ENCODE measurements around the gene LRRC23. TPM values are rescaled to one million over a fixed set of nuclear protein-coding genes. Genes with fewer than 3 reads are reported as not detected.

LRRC23 gene
- total and polyA plus RNA-seq, 9 of the 15 experiments (the other 6 are each of a cell fraction or from before 2014, with no cell fraction given), result 2.2 to 7.0 (median 3.0) TPM

- TF ChIP-seq TSHZ1 (CRISPR knock-in tag; IDR thresholded peaks at IDR 0.05) (no peak), CREM (IDR thresholded peaks at IDR 0.05; ENCODE audit: low read depth) (peak; percentile 85), L3MBTL2 (IDR thresholded peaks at IDR 0.05) (peak; percentile 18; the same call in 1 of the 2 replicates), ZNF23 (CRISPR knock-in tag; IDR thresholded peaks at IDR 0.05) (no peak), EP400 (IDR thresholded peaks at IDR 0.05) (0 out of 2 replicates have a peak, but pooled peaks have one; percentile 24), ZNF431 (CRISPR knock-in tag; IDR thresholded peaks at IDR 0.05) (no peak), ZNF696 (CRISPR knock-in tag; conservative IDR thresholded peaks at IDR 0.05) (no peak), TCF7 (IDR thresholded peaks at IDR 0.05; ENCODE audit: borderline replicate concordance) (no peak), ELF1 (tag; IDR thresholded peaks at IDR 0.05) (peak; percentile 47; the same call in 1 of the 2 replicates), ZNF778 (CRISPR knock-in tag; IDR thresholded peaks at IDR 0.05) (no peak), CAMTA2 (CRISPR knock-in tag; conservative IDR thresholded peaks at IDR 0.05) (no peak), PKNOX1 (IDR thresholded peaks at IDR 0.05) (no peak), GABPB2 (CRISPR knock-in tag; conservative IDR thresholded peaks at IDR 0.05) (no peak), DACH1 (IDR thresholded peaks at IDR 0.05; ENCODE audit: partially characterized antibody) (no peak), ELF4 (CRISPR knock-in tag; IDR thresholded peaks at IDR 0.05) (no peak), ERF (CRISPR knock-in tag; IDR thresholded peaks at IDR 0.05) (no peak), HOXB6 (CRISPR knock-in tag; IDR thresholded peaks at IDR 0.05; ENCODE audit: borderline replicate concordance) (no peak), PTRF (tag; IDR thresholded peaks at IDR 0.05) (no peak), SNAPC5 (CRISPR knock-in tag; IDR thresholded peaks at IDR 0.05) (no peak), EGR1 (conservative IDR thresholded peaks at IDR 0.05) (0 out of 2 replicates have a peak, but pooled peaks have one; percentile 11), GABPA (tag; conservative IDR thresholded peaks at IDR 0.05; ENCODE audit: low read depth) (no peak), NONO (IDR thresholded peaks at IDR 0.05; ENCODE audit: low read depth in 2 of 2, low read length in 1 of 2) (no peak), CCNT2 (IDR thresholded peaks at IDR 0.05; ENCODE audit: borderline replicate concordance, extremely low read depth, insufficient read length, low read depth, low read length) (no peak), POLR2A (conservative IDR thresholded peaks at IDR 0.05) (peak; percentile 62), SMC3 (conservative IDR thresholded peaks at IDR 0.05; ENCODE audit: insufficient read depth, low read depth, low read length) (no peak), U2AF2 (optimal IDR thresholded peaks at IDR 0.05; ENCODE audit: low read depth, low read length) (no peak)
Measured at GRCh38 chr12:6904280-6905276, at the start of gene LRRC23 (continued).
